Measurements from ENCODE around the gene TTR. TPM values are rescaled to one million over a fixed set of nuclear protein-coding genes. Genes with fewer than 3 reads are reported as not detected.

Gene TTR
- total and polyA plus RNA-seq, 10 donors = 0.14 to 0.15 TPM; not detected in 8

DNA sequence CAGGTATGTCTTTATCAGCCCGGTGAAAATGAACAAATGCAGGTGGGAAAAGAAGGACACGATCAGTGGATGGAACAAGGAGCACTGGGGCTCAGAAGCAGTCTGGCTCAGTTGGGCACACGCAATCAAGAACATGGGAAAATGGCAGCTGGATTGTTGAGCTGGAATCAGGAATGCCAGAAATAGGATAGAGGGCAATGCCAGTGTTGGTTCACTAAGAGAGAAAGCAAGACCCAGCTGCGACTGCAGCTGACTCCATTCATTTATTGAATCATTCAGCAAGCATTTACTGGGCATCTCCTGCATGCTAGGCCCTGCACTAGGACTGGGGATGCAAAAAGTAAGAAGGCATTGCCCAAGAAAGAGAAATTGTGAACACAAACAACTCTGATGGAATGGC, 13.6 kb upstream of the TTR start:
- no peaks in the 10 kb centered on the region for H3K27me3 ChIP-seq (replicated peaks in 1 of 7)
- WGBS, 5 donors = 91 to 98% (median 93%) methylated on average over 4 of the region's 4 CpGs
- intact Hi-C loops (cut with DNase I; ENCODE audit: low total_unique reads) = no loop called here
- TF ChIP-seq, protein P1, sequence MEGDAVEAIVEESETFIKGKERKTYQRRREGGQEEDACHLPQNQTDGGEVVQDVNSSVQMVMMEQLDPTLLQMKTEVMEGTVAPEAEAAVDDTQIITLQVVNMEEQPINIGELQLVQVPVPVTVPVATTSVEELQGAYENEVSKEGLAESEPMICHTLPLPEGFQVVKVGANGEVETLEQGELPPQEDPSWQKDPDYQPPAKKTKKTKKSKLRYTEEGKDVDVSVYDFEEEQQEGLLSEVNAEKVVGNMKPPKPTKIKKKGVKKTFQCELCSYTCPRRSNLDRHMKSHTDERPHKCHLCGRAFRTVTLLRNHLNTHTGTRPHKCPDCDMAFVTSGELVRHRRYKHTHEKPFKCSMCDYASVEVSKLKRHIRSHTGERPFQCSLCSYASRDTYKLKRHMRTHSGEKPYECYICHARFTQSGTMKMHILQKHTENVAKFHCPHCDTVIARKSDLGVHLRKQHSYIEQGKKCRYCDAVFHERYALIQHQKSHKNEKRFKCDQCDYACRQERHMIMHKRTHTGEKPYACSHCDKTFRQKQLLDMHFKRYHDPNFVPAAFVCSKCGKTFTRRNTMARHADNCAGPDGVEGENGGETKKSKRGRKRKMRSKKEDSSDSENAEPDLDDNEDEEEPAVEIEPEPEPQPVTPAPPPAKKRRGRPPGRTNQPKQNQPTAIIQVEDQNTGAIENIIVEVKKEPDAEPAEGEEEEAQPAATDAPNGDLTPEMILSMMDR (IDR thresholded peaks at IDR 0.05 in 8 of 11, conservative IDR thresholded peaks at IDR 0.05 in 3 of 11) = no peak
- TF ChIP-seq POLR2A (IDR thresholded peaks at IDR 0.05) (no peak), POLR2AphosphoS5 (IDR thresholded peaks at IDR 0.05) (no peak)
- DNase-seq = no peak
- no peaks in the 10 kb centered on the region for H3K4me1 ChIP-seq
- H3K36me3 ChIP-seq = no peaks in the 10 kb centered on the region
- H3K27ac ChIP-seq = no peak overlapping the region
- no peak overlapping the region for H3K4me3 ChIP-seq
- H3K9me3 ChIP-seq = no peaks in the 10 kb centered on the region

DNA sequence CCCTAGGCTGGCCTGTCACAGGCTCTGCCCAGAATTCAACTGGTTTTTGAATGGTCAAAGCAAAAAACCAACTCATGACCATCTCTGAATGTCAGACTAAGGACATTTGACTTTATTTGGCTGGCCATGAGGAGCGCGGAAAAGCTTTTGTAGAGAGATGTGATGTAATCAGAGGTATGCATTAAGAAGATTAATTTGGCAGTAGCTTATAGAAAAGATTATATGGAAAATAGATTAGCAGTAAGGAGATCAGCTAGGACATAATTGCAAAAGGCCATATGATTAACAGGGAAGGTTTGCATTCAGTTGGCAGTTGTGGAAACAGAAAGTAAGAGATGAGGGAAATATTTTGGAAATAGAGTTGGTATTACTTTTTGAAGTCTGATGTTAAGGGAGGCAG, 12.3 kb upstream of the TTR start:
- no peaks in the 10 kb centered on the region for H3K36me3 ChIP-seq
- TF ChIP-seq, protein P1 (IDR thresholded peaks at IDR 0.05 in 8 of 11, conservative IDR thresholded peaks at IDR 0.05 in 3 of 11) = no peak
- no peak for TF ChIP-seq POLR2A (IDR thresholded peaks at IDR 0.05)
- TF ChIP-seq POLR2AphosphoS5 (IDR thresholded peaks at IDR 0.05) = no peak
- intact Hi-C loops (cut with DNase I; ENCODE audit: low total_unique reads) = no loop called here
- DNase-seq = no peak
- no peak overlapping the region for H3K27ac ChIP-seq
- H3K4me1 ChIP-seq = no peaks in the 10 kb centered on the region
- no peaks in the 10 kb centered on the region for H3K27me3 ChIP-seq (replicated peaks in 1 of 7)
- no peak overlapping the region for H3K4me3 ChIP-seq
- WGBS, 5 donors = 91 to 100% (median 98%) methylated on average over 2 of the region's 2 CpGs
- no peaks in the 10 kb centered on the region for H3K9me3 ChIP-seq

DNA sequence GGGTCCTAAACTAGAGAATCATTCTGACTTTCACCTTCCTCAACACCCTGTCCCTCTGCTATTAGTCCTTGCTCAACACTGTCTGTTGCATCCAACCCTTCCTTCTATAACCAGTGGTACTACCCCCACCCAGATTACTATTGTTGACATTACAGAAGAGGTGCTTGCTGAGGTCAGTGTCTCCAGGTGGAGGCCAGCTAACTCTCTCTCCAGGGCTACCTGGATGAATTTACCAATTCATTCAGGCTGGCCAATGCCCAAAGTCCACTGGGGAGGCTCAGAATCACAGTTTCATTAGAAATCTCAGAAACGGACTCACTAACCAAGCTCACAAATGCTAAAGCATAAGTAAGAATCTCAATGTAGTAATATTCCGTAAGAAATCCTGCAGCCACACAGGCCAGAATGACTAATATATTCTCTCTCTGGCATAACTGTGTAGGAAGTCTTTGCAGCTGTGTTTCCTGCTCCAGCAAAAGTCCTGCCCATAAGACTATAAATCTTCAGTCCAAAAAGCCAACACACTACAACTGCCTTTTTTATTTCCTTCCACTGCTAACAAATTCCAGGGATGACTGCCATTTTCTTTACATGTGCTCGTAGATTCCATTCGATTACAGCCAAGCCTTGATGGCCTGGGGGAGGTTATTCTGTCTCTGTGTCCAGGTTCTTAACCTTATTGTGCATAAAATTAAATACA, 10.0 kb upstream of the TTR start:
- Histone ChIP-seq H3K36me3 (no peaks in the 10 kb centered on the region), H3K4me1 (no peaks in the 10 kb centered on the region), H3K9me3 (no peaks in the 10 kb centered on the region), H3K4me3 (no peak overlapping the region), H3K27me3 (replicated peaks in 1 of 7) (no peaks in the 10 kb centered on the region), H3K27ac (no peak overlapping the region)
- 17 to 29% (median 24%) methylated on average over 4 of the region's 4 CpGs for WGBS, 5 donors
- intact Hi-C loops (cut with DNase I; ENCODE audit: low total_unique reads) = no loop called here
- DNase-seq = no peak
- TF ChIP-seq POLR2A (IDR thresholded peaks at IDR 0.05) (no peak), POLR2AphosphoS5 (IDR thresholded peaks at IDR 0.05) (no peak)
- TF ChIP-seq, protein P1 (IDR thresholded peaks at IDR 0.05 in 8 of 11, conservative IDR thresholded peaks at IDR 0.05 in 3 of 11) = no peak

DNA sequence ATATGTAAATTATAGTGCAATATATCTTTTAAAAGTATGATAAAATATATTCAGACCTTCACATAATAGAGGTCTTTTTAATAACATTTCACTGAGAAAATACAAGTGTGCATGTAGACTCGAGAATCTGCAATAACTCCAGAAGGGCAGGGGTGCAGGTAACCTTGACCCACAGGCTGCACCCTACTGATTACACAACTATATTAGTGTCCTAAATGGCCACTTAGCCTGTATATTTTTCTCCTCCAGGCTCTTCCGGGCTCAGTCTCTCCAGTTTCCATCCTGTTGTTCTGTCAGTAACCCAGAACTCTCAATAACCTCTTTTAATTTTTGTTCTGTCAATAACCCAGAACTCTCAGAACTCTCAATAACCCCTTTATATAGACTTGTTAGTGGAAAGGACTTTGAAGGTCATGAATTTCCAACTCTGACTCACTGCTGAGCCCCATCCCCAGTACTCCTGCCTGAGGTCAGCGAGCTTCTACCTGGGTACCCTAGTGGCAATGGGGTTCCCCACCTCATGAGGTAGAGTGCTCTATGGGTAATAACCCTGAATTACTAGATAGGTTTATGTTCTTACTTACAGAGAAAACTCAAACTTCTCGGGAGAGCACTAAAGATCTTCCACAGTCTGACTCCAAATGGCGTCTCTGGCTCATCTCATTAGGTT, 8.4 kb upstream of the TTR start:
- Histone ChIP-seq H3K36me3 (no peaks in the 10 kb centered on the region), H3K27ac (no peak overlapping the region), H3K27me3 (replicated peaks in 1 of 7) (no peaks in the 10 kb centered on the region), H3K4me3 (no peak overlapping the region), H3K4me1 (no peaks in the 10 kb centered on the region), H3K9me3 (no peaks in the 10 kb centered on the region)
- intact Hi-C loops (cut with DNase I; ENCODE audit: low total_unique reads) = no loop called here
- no peak for DNase-seq
- TF ChIP-seq, protein P1 (IDR thresholded peaks at IDR 0.05 in 8 of 11, conservative IDR thresholded peaks at IDR 0.05 in 3 of 11) = no peak
- TF ChIP-seq POLR2A (IDR thresholded peaks at IDR 0.05) = no peak
- no peak for TF ChIP-seq POLR2AphosphoS5 (IDR thresholded peaks at IDR 0.05)
- WGBS, 5 donors = 89 to 97% (median 91%) methylated on average over 5 of the region's 5 CpGs

Measured in spleen (tissue), 11 donors.